ENCODE data around the gene PLA2G15. TPM values are rescaled to one million over a fixed set of nuclear protein-coding genes. Genes with fewer than 3 reads are reported as not detected.

The PLA2G15 gene
- total and polyA plus RNA-seq, 2 of the 13 experiments (the other 11 are each of a cell fraction or from before 2014, with no cell fraction given), result 14.4 to 23.7 TPM

GRCh38 chr16:68227183-68227793 lies 17.9 kb upstream of the PLA2G15 start:
- ATAC-seq (peak; percentile 32), FAIRE-seq (peak; percentile 84), DNase-seq (ENCODE audit: low spot score) (no peak)
- H3K4me2 ChIP-seq (ENCODE audit: low read depth, low read length), result no peak overlapping the region
- ChIA-PET POLR2A (interaction anchor here (1.2 to 3.1 kb wide), 4 partner anchors 10 to 147 kb away, joined by 3 to 24 read pairs (median 6); partner anchors contain the start of genes ESRP2 and NFATC3), CTCF (ENCODE audit: low intra/inter-chr PET ratio, low total read pairs) (no interaction called here)
- H3K4me1 ChIP-seq (ENCODE audit: insufficient read depth, low read length), result peaks cover 23% of the 10 kb centered on the region
- no peaks in the 10 kb centered on the region for H3K27me3 ChIP-seq (ENCODE audit: control insufficient read depth in 1 of 2, insufficient read depth in 2 of 2, low read length in 2 of 2)
- 61% methylated on average over 3 of the region's 3 CpGs for WGBS (ENCODE audit: low lambda C conversion rate)
- no peaks in the 10 kb centered on the region for H3K9me3 ChIP-seq (ENCODE audit: low read length)
- in situ Hi-C loops (cut with HindIII; ENCODE audit: extremely low pct_ligation_motif_present, low pct_unique_long_range_greater_than_20kb), result no loop called here
- no peak overlapping the region for H3K4me3 ChIP-seq (replicated peaks in 1 of 3; ENCODE audit: insufficient read depth in 1 of 3, low read depth in 2 of 3, low read length in 3 of 3)
- H3K9ac ChIP-seq (ENCODE audit: insufficient read depth, low read depth, low read length), result no peak overlapping the region
- H3K79me2 ChIP-seq (ENCODE audit: insufficient read depth, low read length), result no peaks in the 10 kb centered on the region
- intact Hi-C loops (cut with micrococcal nuclease; ENCODE audit: unreplicated experiment), result loop anchor here (5.0 kb wide), 1 partner anchor 35 kb away; no protein-coding TSS in a partner anchor
- peaks cover 34 to 78% of the 10 kb centered on the region in 2 experiments for H3K36me3 ChIP-seq (replicated peaks in 1 of 2; ENCODE audit: control insufficient read depth in 1 of 2, insufficient read depth in 2 of 2, low read length in 2 of 2)
- peak overlapping the region; percentile 14 for H3K27ac ChIP-seq (ENCODE audit: extremely low read length, insufficient read depth, low read length)
- no peak overlapping the region for H2AFZ ChIP-seq (ENCODE audit: low read length)
- BruUV-seq (replicated peaks), result TSS peak; percentile 25
- H4K20me1 ChIP-seq (ENCODE audit: insufficient read depth, low read length), result peaks cover 24% of the 10 kb centered on the region
- TF ChIP-seq NR2F1 (CRISPR knock-in tag; IDR thresholded peaks at IDR 0.05), result no peak
- no peak for TF ChIP-seq MTF1 (CRISPR knock-in tag; IDR thresholded peaks at IDR 0.05)
- 0 out of 2 replicates have a peak, but pooled peaks have one; percentile 44 for TF ChIP-seq TARDBP (CRISPR knock-in tag; IDR thresholded peaks at IDR 0.05)
- no peak for TF ChIP-seq ZNF33A (CRISPR knock-in tag; IDR thresholded peaks at IDR 0.05; ENCODE audit: borderline replicate concordance)
- TF ChIP-seq SOX5 (CRISPR knock-in tag; IDR thresholded peaks at IDR 0.05; ENCODE audit: borderline replicate concordance), result no peak
- TF ChIP-seq EHMT2 (IDR thresholded peaks at IDR 0.05; ENCODE audit: borderline replicate concordance, low read depth, low read length), result no peak
- TF ChIP-seq ZNF605 (CRISPR knock-in tag; IDR thresholded peaks at IDR 0.05), result 0 out of 2 replicates have a peak, but pooled peaks have one; percentile 26
- no peak for TF ChIP-seq ZFP82 (CRISPR knock-in tag; IDR thresholded peaks at IDR 0.05; ENCODE audit: borderline replicate concordance)
- 0 out of 2 replicates have a peak, but pooled peaks have one; percentile 19 for TF ChIP-seq SP4 (CRISPR knock-in tag; IDR thresholded peaks at IDR 0.05)
- TF ChIP-seq FOXA1 (IDR thresholded peaks at IDR 0.05), result no peak
- no peak for TF ChIP-seq FOXA1 (CRISPR knock-in tag; IDR thresholded peaks at IDR 0.05)
- TF ChIP-seq POLR2A (IDR thresholded peaks at IDR 0.05; ENCODE audit: insufficient read depth in 1 of 2, low read depth in 2 of 2, low read length in 2 of 2), result peak in 1 of 2 experiments; percentile 15; a peak in 1 of 4 replicates
- TF ChIP-seq ZNF616 (CRISPR knock-in tag; IDR thresholded peaks at IDR 0.05; ENCODE audit: low read depth), result no peak
- TF ChIP-seq KAT2B (IDR thresholded peaks at IDR 0.05; ENCODE audit: borderline replicate concordance, low read depth, low read length), result no peak
- no peak for TF ChIP-seq CEBPB (IDR thresholded peaks at IDR 0.05; ENCODE audit: borderline replicate concordance, low read depth, low read length)
- TF ChIP-seq ZNF574 (CRISPR knock-in tag; IDR thresholded peaks at IDR 0.05), result no peak
- TF ChIP-seq HDAC1 (CRISPR knock-in tag; IDR thresholded peaks at IDR 0.05), result 0 out of 2 replicates have a peak, but pooled peaks have one; percentile 24
- peak; percentile 31; the same call in 1 of the 2 replicates for TF ChIP-seq POLR2G (IDR thresholded peaks at IDR 0.05; ENCODE audit: low read depth, low read length)

Data from HepG2 (cell line).